CD4-positive, alpha-beta T cell treated with Interleukin-15 for 4 hours (primary cell): ENCODE results near the gene SLC35F2.
"Not testable (repeated sequence)": the region's sequence is repeated elsewhere in the genome, so short reads cannot be mapped to it uniquely, and the experiment has no call there.

Source experiments
- DNase-seq: peaks from one replicate; pipeline ENCODE4 v3.0.0-alpha.2; 2020; ENCODE audit warnings: low spot score

SLC35F2 gene

GRCh38 chr11:107789767-107790166 lies 68.8 kb downstream of the SLC35F2 start:
- no peak for DNase-seq

GRCh38 chr11:107787733-107788132 lies 70.9 kb downstream of the SLC35F2 start:
- no peak for DNase-seq

GRCh38 chr11:107785401-107785800 lies 73.2 kb downstream of the SLC35F2 start:
- no peak for DNase-seq

DNA sequence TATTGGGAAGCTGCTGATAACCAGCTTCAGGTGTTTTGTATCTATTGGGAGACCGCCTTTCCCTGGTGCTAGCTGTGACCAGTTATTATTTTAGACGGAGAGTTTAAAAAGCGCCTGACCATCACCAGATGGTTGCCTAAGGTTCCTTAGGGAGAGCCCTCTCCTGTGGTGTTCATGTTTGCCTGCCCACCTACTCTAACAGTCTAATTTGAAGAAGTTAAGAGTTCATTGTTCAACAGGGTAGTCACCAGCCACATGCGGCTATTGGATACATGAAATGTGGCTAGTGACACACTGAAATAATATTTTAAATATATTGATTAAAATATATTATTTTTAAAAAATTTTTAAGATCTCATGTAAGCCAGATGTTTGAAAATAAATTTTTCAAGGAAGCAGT lies 75.5 kb downstream of the SLC35F2 start:
- no peak for DNase-seq

GRCh38 chr11:107780775-107781174 lies 77.8 kb downstream of the SLC35F2 start:
- no peak for DNase-seq

DNA sequence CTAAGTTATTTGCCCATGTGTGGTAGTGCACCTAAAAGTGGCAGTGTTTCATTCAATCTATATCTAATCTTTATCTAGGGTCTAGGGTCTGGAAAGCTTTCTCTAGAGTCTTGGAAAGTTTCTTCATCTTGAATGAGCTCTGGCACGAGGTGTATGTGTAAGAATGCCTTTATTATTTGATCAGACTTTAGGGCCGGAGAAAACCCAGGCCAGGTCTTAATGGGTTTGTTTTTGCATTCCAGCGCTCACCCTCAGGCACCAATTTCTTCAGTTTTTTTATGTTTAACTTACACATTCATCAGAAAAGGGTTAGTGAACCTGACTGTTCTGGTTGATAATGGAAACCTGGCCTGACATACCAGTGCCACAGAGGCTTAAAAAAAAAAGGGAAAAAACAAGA lies 78.5 kb downstream of the SLC35F2 start:
- DNase-seq = no peak

- DNase-seq = no peak
These were observed 79.6 kb downstream of the SLC35F2 start for GRCh38 chr11:107778839-107779517.

DNA sequence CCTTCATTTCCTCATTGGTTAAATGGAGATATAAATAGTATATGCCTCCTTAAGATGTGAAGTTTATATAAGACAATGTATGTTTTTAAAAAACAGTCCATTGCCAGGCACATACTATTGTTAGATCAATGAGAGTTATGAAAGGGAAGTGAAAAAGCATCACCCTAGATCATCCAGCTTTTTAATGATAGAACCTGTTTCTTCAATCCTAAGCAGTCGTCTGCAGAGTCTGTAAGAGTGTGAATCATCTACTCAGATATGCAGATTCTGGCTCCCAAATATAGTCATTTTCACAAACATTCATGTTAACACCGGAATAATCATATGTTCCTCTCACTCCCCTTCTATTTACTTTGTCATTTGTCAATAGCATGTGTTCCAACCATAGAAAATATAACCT lies 81.5 kb downstream of the SLC35F2 start:
- DNase-seq = no peak

DNA sequence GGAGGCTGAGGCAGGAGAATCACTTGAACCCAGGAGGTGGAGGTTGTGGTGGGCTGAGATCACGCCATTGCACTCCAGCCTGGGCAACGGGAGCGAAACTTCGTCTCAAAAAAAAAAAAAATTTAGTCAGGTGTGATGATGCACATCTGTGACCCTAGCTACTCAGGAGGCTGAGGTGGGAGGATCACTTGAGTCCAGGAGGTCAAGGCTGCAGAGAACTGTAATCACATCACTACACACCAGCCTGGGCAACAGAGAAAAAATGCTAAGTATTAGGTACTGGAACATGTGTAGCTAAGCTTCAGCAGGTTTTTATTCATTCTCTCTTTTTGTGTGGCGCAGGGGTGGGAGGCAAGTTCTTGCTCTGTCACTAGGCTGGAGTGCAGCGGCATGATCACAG lies 82.5 kb downstream of the SLC35F2 start:
- no peak for DNase-seq

DNA sequence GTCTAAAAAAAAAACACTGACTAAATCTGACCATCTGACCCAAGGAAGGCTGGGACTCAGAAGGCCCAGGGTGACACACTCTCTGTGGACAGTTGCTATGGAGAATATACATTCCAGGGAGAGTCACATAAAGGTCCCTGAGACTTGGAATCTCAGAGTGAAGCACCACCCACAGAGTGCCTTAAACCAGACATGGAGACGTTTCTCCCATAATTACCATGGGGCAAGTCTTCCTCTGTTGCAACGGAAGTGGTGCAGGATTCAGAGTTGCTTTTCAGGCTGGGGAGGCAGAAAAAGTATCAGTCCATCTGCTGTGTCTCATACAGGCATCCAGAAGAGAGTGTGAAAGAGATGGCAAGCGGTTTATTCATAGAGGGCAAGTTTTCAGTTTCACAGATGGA lies 88.0 kb downstream of the SLC35F2 start:
- DNase-seq = no peak

GRCh38 chr11:107769189-107769588 lies 89.4 kb downstream of the SLC35F2 start:
- DNase-seq = no peak

GRCh38 chr11:107758719-107759355 lies 99.8 kb downstream of the SLC35F2 start:
- not testable (repeated sequence) for DNase-seq

DNA sequence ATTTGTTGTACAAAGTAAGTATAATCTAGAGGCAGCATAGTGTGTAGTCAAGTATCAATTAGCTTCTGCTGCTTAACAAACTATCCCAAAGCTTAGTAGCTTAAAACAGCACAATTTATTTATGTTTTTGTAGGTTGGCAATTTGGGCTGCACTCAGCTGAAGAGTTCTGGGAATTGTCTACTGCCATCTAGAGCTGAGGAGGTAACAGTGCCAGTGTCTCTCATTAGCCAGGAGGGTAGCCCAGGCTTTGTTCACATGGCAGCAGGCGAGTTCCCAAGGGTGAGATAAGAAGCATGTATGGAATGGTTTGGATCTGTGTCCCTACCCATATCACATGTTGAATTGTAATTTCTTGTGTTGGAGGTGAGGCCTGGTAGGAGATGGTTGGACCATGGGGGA lies 100.9 kb downstream of the SLC35F2 start:
- no peak for DNase-seq

DNA sequence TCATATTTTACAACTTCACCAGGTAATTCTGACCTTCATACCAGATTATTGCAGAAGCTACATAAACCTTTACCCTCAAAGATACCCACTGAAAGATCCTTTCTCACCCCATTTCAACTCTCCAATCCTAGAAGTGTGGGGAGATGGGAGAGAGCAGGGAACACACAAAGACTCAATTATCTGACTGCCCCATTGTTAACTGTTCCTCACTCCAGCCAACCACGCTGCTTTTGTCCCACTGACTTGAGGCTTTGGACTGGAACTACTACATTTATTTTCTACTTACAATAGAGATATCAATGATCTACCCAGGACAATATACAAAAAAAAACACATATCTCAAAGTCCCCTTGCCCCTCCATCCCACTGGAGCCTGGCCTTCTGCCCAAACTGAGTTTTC lies 102.0 kb downstream of the SLC35F2 start:
- no peak for DNase-seq

DNA sequence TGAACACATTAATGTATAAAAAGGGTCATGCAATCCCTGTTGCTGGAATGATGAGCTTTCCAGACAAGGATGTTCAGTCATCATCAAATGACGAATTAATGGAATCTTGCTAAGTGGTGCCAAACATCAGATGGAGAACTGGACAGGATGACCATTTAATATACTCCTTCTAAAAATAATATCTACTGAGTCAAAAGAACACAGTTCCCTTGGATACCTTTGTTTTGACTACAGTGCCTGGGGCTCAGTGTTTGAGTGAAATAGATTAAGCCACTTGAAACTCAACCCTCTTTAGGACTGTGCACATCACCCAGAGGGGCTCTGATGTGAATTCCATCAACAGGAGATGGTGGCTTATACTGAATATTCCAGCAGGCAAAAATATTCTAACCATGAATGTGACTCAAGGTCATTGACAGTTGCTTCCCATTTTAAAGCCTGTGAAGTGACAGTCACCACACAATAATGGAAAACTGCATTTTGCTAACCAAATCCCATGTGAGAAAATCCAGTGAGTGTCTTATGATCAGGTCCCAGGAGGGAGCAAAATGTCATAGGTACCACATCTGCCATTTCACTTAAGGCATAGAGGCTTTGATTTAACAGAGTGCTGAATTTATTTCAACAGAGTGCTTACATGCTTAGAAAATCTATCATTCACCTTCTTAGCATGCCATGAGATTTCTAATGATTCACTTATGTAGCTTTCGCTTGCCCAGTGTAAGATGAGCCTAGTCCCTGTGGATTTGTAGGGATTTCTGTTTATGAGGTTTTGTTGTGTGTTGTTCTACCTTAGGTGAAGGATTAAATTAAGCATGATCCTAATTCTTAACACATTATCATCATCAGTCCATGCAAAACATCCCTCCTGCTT lies 105.4 kb downstream of the SLC35F2 start:
- no peak for DNase-seq

- DNase-seq = no peak
These were observed 106.1 kb downstream of the SLC35F2 start for GRCh38 chr11:107752508-107752907.

- no peak for DNase-seq
These were observed 107.5 kb downstream of the SLC35F2 start for GRCh38 chr11:107751082-107751481.

DNA sequence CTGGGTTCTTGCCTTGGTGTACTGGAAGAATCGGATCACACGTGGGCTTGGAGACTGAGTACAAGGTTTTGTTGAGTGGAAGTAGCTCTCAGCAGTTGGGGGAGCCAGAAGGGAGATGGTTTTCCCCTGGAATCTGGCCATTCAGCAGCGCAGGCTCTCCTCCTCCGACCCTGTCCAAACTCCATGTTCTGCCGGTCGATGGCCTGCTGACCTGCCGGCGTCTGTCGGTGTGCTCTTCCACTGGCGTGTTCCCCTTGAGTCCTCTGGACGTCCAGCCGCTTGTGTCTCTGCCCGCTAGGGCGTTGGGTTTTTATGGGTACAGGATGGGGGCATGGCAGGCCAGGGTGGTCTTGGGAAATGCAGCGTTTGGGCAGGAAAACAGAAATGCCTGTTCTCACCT lies 108.3 kb downstream of the SLC35F2 start:
- DNase-seq = no peak

- no peak for DNase-seq
These were observed 111.0 kb downstream of the SLC35F2 start for GRCh38 chr11:107747622-107748021.

DNA sequence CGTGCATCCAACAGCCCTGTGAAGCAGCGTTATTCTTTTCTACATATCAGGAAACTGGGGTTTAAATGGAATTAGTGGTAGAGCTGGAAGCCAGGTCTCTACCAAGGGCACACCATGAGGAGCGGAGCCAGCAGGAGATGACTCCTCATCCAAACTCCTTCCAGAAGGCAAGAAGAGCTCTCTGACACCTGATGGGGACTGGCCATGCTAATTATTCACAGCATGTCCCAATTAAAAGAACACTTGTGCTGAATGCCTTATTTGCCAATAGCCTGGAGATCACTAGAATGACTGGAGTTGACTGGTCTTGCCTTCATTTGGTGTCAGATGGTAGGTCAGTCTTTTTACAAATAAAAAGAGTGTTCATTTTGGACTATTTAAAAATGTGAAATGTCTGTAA lies 113.9 kb downstream of the SLC35F2 start:
- no peak for DNase-seq

DNA sequence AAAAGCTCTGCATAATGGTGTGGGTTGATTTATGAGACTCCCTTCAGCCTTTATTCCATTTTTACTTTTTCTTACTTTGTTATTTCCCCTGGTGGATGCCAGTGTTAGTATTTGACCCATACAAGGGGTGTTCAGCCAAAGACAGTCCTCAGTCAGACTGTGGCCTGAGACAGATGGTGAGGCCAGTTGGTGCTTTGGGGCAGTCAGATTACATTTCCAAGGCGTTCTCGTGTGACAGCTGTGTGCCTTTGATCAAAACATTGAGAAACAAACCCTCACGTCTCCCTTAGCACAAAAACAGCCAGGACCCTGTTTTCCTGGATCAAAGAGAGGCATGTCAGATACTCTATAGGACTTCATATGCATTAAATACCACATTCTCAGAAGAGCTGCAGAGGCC lies 115.4 kb downstream of the SLC35F2 start:
- DNase-seq = no peak

- peak; percentile 2 for DNase-seq
These were observed 117.4 kb downstream of the SLC35F2 start for GRCh38 chr11:107741044-107741823.
